22Rv1 (cell line): Measurements from ENCODE around the gene MED28.

ENCODE experiments used
- CTCF ChIP-seq: fragments of 450-650 bp; IDR thresholded peaks from 2 replicates; pipeline ENCODE4 v1.5.1; 2017; ENCODE audit warnings: mild to moderate bottlenecking
- ZFX ChIP-seq: fragments of 450-650 bp; IDR thresholded peaks from 2 replicates; pipeline ENCODE4 v1.6.1; 2017; ENCODE audit warnings: antibody characterized with exemption, borderline replicate concordance

DNA sequence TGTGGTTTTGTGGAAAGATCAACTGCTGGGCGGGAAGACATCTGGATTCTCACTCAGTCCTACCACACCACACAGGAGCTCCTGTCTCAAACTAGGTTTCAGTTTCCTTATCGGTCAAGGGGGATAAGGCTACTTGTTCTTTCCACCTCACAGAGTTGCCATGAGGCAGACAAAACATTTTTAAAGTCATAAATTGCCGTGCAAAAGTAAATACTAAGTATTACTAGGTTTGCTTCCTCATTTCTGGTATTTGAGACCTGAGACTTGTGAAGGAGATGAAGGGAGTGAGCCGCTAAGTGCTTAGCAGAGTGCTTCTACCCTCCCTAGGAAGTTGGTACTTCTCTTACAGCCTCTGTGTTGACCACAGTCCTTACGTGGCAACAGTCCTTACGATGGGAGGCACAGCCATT lies 36.0 kb upstream of the MED28 start:
- TF ChIP-seq ZFX (no peak), CTCF (no peak)
